HG03442 (cell line): ENCODE results near the gene CCDC15.
A peak's percentile ranks its signal among the peaks of the same experiment; 100 is the strongest.

Experiments
- ATAC-seq: cut with Tn5 transposase; IDR thresholded peaks from one replicate; pipeline ENCODE4 v1.9.1; 2021; ENCODE audit warnings: mild to moderate bottlenecking, moderate library complexity; ENCODE audit not compliant: unreplicated experiment

The CCDC15 gene, protein sequence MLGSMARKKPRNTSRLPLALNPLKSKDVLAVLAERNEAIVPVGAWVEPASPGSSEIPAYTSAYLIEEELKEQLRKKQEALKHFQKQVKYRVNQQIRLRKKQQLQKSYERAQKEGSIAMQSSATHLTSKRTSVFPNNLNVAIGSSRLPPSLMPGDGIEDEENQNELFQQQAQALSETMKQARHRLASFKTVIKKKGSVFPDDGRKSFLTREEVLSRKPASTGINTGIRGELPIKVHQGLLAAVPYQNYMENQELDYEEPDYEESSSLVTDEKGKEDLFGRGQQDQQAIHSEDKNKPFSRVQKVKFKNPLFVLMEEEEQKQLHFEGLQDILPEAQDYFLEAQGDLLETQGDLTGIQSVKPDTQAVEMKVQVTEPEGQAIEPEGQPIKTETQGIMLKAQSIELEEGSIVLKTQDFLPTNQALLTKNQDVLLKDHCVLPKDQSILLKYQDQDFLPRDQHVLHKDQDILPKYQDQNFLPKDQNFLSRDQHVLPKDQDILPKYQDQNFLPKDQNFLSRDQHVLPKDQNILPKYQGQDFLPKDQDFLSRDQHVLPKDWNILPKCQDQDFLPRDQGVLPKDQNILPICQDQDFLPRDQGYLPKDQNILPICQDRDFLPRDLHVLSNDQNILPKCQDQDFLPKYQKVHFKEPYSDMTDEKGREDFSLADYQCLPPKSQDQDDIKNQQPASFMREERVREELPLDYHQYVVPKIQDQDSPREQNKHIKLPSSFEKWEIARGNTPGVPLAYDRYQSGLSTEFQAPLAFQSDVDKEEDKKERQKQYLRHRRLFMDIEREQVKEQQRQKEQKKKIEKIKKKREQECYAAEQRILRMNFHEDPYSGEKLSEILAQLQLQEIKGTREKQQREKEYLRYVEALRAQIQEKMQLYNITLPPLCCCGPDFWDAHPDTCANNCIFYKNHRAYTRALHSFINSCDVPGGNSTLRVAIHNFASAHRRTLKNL

DNA sequence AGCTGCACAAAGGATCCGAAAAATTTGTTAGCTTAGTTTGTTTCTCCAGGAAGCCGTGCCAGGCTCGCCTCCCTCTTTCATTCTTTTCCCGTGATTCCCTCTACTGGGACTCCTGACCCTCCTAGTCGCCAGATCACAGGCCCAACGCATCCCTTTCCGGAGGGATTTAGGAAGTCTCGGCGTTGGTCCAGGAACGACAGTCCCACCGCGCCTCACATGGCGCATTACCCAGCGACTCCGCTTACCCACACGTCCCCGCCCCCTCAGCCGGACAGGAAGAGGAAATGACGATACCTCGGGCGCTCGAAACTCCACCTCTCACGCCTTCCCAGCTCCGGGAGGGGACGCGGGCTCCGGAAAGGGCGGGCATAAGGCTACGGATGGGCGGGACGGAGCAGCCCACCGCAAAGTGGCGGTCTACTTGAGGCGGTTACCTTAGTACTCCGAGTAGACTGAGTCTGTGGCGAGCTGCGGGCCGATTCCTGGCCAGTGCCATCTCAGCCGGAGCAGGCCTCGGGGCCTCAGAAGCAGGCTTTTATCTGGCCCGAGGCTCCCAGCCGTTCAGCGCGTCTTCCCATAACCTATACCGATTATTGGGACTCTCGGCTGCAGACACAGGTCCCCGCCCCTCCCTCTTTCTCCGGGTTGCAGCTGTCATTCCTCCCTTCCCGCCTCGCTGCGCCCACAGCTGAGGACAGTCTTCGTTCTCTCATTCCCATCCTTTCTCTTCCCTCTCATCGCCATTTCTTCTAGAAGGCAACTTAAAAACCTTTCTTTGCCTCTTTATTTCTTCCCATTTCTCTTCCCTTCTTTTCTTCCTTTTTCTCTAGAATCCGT is at the start of gene CCDC15:
Gene CCDC15, plus strand, starts transcription at position 450 of the 837 bp plus-strand sequence. CDS start 531 bp downstream, outside the sequence.
- peak; percentile 99 for ATAC-seq

DNA sequence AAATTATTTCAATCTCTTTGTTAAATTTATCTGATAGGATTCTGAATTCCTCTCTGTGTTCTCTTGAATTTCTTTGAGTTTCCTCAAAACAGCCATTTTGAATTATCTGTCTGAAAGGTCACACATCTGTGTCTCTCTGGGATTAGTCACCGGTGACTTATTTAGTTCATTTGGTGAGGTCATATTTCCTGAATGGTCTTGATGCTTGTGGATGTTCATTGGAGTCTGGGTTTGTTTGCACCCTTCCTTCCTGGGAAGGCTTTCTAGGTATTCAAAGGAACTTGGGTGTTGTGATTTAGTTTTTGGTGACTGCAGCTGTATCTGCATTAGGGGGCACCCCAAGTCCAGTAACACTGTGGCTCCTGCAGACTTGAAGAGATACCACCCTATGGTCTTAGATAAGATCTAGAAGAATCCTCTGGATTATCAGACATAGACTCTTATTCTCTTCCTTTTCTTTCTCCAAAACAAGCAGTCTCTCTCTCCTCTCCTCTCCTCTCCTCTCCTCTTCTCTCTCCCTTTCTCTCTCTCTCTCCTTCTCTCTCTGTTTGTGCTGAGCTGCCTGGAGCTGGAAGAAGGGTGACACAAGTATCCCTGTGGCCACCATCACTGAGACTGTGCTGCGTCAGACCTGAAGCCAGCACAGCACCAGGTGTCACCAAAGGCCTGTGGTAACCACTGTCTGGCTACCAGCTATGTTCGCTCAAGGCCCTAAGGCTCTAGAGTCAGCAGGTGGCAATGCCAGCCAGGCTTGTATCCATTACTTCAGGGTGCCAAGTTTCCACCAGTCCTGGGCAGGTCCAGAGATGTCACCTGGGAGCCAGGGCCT is 38.2 kb upstream of the CCDC15 start:
- ATAC-seq: no peak

DNA sequence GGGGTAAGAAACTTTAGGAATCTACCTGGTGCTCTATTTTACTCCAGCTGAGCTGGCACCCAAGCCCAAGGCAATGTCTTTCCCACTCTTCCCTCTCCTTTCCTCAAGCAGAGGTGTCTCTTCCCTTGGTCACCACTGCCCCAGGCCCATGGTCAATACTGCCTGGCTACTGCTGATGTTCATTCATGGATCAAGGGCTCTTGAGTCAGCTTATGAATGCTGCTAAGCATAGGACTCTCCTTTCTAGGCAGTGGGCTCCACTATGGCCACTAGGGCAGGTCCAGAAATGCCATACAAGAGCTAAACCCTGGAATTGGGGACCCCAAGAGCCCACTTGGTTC is 37.7 kb upstream of the CCDC15 start:
- ATAC-seq: no peak

DNA sequence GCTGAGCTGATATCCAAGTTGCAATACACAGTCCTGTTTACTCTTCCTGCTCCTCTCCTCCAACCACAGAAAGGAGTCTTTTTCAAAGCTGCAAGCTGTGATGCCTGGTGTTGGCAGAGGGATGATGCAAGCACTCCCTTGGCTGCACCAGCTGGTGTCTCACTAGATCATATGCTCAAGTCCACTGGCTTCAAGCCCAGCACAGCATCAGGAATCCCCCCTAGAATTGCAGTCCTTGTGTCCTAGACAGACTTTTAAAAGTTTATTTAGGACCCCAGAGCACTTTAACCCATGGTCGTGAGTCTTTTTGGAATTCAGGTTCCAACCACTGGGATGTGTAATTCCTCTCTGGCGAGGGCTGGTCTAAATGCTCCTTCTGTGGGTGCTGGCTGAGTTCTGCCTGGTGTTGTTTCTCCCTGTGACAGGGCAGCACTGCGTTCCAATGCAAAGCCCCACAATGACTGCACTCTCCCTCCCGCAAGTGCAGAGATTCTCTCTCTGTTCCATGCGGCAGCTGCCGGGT is 36.8 kb upstream of the CCDC15 start:
- ATAC-seq: no peak

DNA sequence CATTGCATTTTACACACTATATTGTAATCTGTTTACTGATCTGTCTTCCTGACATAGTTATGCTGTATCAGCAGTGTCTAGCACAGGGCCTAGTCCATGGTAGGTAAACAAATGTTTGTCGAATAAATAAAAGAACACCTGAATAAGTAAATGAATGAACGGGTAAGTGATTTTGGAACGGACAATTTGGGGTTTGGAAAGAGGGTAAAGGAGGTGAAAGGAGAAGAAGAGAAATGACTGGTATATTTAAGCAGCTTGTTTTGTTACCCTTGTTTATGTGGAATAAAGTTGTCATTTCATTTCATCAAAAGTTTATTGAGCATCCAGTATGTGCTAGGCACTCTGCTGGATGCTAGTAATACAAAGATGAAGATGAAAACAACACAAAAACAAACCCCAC is 35.1 kb upstream of the CCDC15 start, which contains the start of gene HEPN1:
Gene HEPN1, plus strand, starts transcription at position 301 of the 400 bp plus-strand sequence.
- no peak for ATAC-seq

DNA sequence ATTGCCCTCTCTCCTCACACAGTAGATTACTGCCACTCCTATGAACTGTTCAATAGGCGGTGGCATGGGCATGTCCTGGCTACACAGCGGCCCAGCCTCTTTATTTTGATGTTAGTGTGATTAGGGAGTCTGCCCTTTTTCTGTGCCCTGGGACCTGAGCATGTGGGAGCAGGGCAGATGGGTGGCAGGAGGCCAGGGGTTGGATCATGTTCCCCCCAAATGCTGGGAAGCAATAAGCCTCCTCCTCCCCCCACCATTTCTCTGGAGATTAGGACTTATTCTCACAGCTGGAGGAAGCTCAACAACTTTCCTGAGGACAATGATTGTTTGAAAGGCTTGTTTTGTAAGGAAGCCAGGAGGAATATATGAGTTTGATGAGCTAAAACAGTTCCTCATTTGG is 34.1 kb upstream of the CCDC15 start:
- no peak for ATAC-seq

DNA sequence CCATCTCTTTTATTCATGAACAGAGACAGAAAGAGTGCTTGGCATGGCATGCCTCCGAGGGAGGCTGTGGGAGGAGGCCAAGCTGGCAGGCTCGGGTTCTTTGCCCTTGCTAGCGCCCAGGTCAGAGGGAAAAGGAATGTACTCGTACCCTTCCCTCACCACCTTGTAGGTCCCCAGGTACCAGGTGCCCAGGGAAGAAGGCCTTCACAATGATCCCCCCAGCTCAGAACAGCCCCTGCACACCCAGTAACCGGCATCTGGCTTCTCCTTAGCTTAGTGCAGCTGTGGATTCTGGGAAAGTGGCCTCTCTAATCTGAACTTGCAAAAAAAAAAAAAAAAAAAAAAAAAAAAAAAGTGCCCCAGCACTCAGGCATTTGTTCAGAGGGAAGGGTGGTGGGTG is 33.6 kb upstream of the CCDC15 start:
- no peak for ATAC-seq

DNA sequence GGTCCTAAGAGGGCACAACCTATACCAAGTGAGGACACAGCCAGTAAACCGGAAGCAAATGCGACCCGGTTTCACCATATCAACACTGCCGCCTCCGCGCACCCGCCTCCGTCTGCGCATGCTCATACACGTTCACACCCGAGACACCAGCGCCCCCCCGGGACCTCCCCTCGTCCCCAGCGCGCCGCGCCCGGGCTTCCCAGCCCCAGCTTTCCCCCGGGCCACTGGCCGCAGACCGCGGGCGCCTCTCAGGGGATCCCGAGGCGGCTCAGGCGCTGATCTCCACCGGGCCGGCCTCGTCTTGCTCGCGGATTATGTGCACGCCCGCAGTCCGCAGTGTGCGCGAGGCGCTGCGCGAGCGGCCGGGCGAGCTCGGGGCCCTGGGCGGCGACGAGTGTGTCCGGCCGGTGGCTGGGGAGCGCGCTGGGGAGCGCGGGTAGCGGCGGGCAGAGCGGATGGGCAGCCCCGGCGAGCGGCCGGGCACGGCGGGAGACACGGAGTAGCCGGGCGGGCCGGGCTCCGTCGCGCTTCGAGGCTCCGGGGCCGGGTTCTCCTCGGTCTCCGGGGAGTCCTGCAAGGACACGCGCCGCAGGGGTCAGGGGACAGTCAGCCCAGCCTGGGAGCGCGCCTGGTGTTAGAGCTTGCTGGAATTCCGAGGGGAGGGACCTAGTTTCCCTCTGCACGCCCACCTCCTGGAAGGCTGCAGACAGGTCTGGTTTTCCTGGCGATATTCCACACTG is 33.0 kb upstream of the CCDC15 start:
- peak; percentile 65 for ATAC-seq

DNA sequence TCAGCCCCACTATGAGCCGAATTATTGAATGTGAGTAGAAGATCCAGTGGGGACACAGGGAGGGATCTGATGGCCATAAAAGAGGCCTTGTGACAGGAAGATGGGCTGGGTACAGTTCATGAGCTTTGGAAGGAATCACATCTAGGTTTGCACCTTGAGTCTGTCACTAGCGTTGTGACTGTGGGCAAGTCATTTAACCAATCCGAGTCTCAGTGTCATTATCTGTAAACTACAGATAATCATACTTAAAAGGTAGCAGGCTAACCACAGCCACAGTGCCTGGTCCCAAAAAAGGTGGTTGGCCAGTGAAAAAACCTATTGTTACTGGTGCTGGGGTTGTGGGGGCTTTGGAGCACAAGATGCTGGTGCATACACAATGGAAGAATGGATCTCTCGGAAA is 31.2 kb upstream of the CCDC15 start:
- ATAC-seq: no peak

DNA sequence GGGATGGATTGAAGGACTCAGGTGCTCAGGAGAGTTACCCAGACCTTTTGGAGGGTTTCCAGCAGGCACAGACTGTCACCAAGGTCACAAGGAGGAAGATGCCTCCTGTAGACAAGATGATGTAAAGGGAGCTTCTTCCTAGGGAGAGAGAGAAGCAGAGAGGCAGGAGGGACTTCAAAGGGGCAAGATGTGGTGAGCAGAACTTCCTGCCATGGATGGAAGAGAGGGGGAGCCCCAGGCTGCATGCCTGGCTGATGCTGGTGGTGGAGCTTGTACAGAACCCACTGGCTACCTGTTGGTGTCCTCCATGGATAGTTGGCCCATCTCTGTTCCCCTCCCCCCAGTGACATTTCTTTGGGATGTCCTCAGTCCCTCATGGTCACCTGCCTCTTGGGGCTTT is 30.7 kb upstream of the CCDC15 start:
- no peak for ATAC-seq

DNA sequence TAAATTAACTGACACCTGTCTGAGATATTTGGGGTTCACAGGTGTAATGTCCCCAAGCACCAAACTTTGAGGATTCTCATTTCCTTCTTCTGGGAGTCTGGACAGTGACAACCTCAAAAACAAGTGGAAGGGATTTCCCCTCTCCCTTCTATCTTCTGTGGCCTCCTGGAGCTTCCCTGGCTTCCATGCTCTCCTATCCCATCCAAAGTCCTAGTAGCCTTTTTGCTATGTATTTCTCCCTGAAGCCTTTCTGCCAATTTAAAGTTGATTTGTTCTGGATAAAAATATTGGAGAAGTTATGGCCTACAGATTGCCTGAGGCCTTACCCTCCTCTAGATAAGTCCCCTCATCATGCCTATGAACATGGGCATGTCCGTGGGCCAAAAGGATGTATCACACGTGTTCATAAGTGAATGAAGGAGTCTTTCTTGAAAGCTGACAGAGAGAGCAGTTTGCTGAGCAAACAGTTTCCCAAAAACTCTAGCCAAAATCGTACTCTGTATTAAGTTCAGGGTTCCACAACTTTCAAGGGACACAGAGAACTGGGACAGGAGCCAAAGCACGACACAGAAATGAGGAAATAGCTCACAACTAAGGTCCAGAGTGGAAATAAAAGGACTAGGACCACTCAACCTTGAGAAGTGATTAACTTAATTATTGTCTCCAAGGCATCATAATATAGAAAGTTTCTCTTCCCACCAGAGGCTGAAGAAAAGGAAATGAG is 24.9 kb upstream of the CCDC15 start:
- ATAC-seq: no peak

DNA sequence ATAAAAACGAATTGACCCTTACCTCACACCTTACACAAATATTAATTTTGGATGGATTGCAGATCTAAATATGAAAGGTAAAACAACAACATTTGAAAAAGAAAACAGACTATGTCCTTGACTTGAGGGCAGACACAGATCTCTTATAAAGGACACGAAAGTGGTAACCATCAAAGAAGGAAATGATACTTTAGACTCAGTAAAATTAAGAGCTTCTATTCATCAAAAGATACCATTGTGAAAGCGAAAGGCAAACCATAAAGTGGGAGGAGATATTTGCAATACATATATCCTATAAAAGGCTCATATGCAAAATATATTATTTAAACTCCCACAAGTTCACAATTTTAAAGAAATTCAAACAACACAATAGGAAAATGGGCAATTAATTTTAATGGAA is 23.2 kb upstream of the CCDC15 start:
- ATAC-seq: peak; percentile 91

DNA sequence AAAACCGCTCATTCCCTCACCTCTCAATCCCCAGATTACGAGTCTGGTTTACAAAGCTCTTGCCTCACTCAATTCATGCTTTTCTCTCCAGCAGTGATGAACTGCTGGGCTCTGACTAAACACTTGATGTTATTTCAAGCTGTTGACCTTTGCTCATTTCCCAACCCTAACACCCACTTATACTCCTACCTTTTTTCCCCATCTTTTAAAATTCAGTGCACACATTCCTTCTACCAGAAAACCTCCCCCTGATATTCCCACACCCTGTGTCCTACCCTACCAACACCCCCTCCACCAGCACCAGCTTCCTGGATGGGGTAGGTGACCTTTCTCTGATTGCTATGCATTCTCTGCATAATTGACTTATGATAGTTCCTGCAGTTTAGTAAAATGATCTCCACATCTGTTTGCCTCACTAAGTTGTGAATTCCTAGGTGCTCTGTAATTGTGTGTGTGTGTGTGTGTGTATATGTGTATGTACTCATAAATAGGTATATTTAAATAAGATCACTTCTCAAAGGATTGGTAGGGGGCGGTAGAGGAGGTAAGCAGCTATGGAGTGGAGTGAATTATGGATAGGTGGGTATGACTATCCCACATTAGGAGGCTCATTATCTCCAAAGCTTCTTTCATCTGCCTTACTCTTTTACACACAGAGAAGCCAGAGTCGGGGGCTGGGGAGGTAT is 19.0 kb upstream of the CCDC15 start:
- ATAC-seq: no peak

DNA sequence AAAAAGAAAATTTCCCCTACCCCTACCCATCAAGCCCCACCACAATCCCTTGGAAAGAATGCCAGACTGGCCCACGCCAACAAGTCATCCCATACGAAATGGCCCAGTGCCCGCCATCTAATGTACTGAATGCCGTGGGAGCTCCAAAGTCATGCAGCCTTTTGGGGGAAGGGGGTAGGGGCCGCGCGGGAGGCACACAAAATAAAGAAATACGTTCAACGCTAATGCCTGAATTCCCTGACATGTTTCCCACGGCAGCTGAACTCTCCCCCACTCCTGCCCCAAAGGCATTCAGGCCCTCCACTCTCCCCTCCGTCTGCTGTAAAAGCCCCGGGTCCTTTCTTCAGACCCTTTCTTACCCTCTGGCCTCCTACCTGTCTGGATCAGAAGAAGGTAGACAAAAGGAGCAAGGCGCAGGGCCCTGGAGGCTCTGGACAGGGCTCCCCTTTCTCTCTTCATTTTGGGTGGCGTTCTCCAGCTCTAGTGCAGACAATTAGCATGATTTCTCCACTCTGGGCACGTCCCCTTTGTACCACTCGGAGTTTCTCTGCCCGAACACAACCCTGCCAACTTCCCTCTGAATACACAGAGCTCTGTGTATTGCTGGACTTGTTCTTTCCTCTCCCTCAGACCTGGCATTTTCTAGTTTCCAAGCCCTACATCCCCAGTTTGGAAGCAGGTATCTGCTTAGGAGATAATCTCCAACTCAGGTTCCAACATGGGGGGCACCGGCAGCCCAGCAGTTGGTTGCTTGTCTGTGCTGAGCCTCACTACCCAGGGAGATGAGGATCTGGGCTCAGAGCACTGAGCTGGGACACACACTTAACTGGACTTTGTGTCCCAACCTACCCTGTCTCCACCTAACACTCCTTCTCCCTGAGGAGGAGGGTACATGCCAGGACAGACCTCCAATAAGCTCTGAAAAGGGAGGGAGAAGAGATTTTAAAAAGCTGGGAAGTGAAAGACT is 18.2 kb upstream of the CCDC15 start, which contains the start of gene HEPACAM:
Gene HEPACAM, minus strand, starts transcription at position 500 of the 967 bp plus-strand sequence. Its CDS starts 41 bp downstream, at position 459.
- ATAC-seq: no peak

DNA sequence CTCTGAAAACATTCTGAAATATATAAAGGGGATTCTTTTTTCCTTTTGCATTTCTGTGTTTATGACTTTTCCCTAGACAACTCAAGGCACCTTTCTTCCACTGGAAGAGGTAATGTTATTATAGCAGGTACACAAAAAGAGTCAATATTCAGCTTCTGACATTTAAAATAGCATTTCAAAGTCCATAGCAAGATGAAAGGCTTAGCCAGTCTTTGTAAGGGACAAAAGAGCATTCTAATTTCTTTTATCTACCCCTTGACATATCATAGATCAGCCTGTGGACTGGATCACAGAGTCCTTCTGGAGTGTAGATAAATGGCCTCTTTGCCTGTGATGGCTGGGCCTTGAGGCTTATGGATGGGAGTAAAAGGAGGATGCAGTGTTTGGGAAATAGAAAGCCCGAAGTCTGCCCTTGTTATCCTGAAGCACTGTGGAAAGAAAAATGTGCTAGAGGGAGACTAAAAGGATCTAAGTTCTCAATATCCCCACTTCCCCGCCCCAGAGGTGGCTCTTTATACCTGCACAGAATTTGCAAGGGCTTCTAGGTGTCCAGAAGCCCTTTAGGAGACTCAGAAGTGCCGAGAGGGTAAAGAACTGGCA is 16.6 kb upstream of the CCDC15 start:
- ATAC-seq: no peak

DNA sequence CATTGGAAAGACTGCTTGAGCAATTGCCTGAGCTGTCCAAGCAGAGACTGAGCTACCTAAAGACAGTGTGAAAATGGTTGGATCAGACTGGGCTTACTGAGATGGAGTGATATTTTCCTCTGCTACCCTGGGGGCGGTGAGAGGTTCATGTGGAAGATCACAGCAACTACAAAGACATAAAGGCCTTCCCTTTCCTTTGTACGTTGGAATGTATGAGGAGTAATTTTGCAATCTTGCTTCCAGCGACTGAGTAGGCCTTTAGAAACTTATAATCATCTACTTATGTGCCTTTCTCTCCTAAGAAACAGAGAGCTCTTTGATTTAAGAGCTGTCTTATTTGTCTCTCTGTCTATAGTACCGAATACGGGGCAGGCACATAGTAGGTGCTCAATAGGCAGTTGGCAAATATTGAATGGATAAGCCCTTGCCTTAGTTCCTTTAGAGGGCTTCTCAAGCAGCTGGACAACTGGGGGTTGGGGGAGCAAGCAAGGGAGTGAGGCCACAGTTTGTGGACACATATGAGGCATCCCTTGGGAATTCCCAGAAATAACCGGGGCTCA is 15.7 kb upstream of the CCDC15 start:
- ATAC-seq: no peak
